Thoracic aorta (tissue), 2 donors: ENCODE results near the gene CYFIP2. TPM values are rescaled to one million over a fixed set of nuclear protein-coding genes. Genes with fewer than 3 reads are reported as not detected.
"Not testable (repeated sequence)": the region's sequence is repeated elsewhere in the genome, so short reads cannot be mapped to it uniquely, and the experiment has no call there.

Source experiments
- ATAC-seq: fragments of 150-250 bp; one replicate; pipeline ENCODE4 v1.8.0; 2017; ENCODE audit warnings: low read depth; ENCODE audit not compliant: insufficient number of reproducible peaks, low FRiP score
- DNase-seq: peaks from one replicate; pipeline ENCODE4 v3.0.0-alpha.2; 2020; ENCODE audit warnings: low spot score
- H3K27ac ChIP-seq, 2 donors: fragments of 200-600 bp; sonication (generic); 1 replicate in 1 of 2; 2 replicates in 1 of 2; pipeline ENCODE4 v1.5.1; 2016; ENCODE audit warnings: mild to moderate bottlenecking in 2 of 2, moderate library complexity in 2 of 2
- H3K27me3 ChIP-seq: fragments of 200-600 bp; sonication (generic); replicated peaks from 2 replicates; pipeline ENCODE4 v1.6.0; 2016; ENCODE audit warnings: mild to moderate bottlenecking; ENCODE audit not compliant: insufficient read depth
- H3K36me3 ChIP-seq: fragments of 200-600 bp; sonication (generic); one replicate; pipeline ENCODE4 v1.5.1; 2016
- H3K4me1 ChIP-seq, 2 donors: fragments of 200-600 bp; sonication (generic); 1 replicate in 1 of 2; 2 replicates in 1 of 2; pipeline versions ENCODE4 v1.5.1 to v1.6.0; 2016; ENCODE audit warnings: low read depth in 2 of 2, mild to moderate bottlenecking in 1 of 2; ENCODE audit not compliant: control insufficient read depth in 1 of 2
- H3K4me3 ChIP-seq: fragments of 200-600 bp; sonication (generic); 2 replicates; pipeline ENCODE4 v1.5.1; 2016; ENCODE audit warnings: mild to moderate bottlenecking
- H3K9me3 ChIP-seq: fragments of 200-600 bp; sonication (generic); 2 replicates; pipeline ENCODE4 v1.5.1; 2016
- total RNA-seq, 2 donors: library from RNA; depleted of rRNA; stranded (reverse); fragments of >200 nt; gene quantifications; one replicate each; pipeline versions ENCODE4 v1.1.0 to v1.2.3, GENCODE V29; 2016
- TF ChIP-seq, protein P1 (sequence below): fragments of 200-600 bp; sonication (generic); IDR thresholded peaks from one replicate; pipeline ENCODE4 v1.5.1; 2019; ENCODE audit warnings: antibody characterized with exemption

The CYFIP2 gene
- total RNA-seq, 2 donors from 2014 or later: 60.0 to 192 TPM

DNA sequence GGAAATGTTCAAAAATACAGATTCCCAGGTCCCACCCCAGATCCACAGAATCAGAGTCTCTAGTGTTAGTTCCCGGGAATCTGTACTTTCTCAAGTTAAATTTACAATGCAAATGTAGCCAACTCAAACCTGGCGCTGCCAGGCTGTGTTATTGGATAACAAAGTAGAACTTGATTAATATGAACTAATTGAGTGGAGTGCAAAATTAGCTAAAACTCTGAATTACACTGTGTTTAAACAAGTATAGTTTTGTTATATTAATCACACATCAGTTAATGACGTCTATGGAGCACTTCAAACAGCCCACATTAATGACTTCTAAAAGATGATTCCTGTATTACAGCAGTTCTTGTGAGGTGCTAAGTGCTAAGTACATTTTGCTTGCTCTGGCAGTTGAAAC lies 32.4 kb upstream of the CYFIP2 start:
- Histone ChIP-seq H3K27me3 (no peaks in the 10 kb centered on the region), H3K36me3 (no peaks in the 10 kb centered on the region), H3K4me1 (no peaks in the 10 kb centered on the region), H3K9me3 (no peaks in the 10 kb centered on the region), H3K27ac (no peak overlapping the region), H3K4me3 (no peak overlapping the region)
- DNase-seq (no peak), ATAC-seq (no peak)
- TF ChIP-seq, protein P1, sequence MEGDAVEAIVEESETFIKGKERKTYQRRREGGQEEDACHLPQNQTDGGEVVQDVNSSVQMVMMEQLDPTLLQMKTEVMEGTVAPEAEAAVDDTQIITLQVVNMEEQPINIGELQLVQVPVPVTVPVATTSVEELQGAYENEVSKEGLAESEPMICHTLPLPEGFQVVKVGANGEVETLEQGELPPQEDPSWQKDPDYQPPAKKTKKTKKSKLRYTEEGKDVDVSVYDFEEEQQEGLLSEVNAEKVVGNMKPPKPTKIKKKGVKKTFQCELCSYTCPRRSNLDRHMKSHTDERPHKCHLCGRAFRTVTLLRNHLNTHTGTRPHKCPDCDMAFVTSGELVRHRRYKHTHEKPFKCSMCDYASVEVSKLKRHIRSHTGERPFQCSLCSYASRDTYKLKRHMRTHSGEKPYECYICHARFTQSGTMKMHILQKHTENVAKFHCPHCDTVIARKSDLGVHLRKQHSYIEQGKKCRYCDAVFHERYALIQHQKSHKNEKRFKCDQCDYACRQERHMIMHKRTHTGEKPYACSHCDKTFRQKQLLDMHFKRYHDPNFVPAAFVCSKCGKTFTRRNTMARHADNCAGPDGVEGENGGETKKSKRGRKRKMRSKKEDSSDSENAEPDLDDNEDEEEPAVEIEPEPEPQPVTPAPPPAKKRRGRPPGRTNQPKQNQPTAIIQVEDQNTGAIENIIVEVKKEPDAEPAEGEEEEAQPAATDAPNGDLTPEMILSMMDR: no peak

DNA sequence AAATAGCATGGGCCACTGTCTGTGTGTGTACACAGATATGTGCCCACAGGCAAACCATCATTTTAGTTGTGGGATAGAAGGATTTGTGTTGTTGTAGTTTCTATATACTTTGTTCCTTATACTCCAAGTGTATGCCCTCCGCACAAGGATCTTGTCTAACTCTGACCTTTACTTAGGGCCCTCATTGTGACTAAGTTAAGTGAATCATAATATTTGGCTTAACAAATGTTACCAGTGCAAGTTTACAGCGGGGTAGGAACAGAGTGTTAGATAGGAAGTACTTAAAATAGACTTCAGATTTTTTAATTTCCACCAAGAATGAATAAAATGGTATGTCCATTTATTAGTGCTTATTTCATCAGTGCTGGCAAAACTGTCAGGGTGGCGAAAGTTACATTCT lies 29.5 kb upstream of the CYFIP2 start:
- TF ChIP-seq, protein P1: no peak
- Histone ChIP-seq H3K4me3 (no peak overlapping the region), H3K9me3 (no peaks in the 10 kb centered on the region), H3K27me3 (no peaks in the 10 kb centered on the region), H3K27ac (no peak overlapping the region), H3K4me1 (no peaks in the 10 kb centered on the region), H3K36me3 (no peaks in the 10 kb centered on the region)
- DNase-seq (no peak), ATAC-seq (no peak)

DNA sequence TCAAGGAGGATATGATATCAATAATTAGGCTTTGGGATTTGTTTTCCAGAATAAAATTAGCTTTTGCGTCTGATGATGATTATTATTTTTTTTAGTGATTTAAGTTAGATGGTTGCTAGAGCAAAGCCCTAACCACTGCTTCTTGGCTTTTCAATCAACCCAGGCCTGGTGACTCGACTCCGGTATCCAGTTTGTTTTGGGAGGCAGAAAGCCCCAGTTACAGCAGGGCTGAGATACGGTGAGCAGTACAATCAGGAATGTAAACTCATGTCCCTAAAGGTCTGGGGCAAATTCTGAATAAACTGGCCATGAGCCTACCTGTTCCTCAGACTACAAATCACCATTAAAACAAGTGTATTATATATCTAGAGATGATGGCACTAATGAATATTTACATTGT lies 24.4 kb upstream of the CYFIP2 start:
- DNase-seq (no peak), ATAC-seq (no peak)
- no peaks in the 10 kb centered on the region for H3K27me3 ChIP-seq
- H3K36me3 ChIP-seq: no peaks in the 10 kb centered on the region
- no peaks in the 10 kb centered on the region for H3K9me3 ChIP-seq
- TF ChIP-seq, protein P1: no peak
- no peak overlapping the region for H3K27ac ChIP-seq
- no peak overlapping the region for H3K4me3 ChIP-seq
- no peaks in the 10 kb centered on the region for H3K4me1 ChIP-seq

DNA sequence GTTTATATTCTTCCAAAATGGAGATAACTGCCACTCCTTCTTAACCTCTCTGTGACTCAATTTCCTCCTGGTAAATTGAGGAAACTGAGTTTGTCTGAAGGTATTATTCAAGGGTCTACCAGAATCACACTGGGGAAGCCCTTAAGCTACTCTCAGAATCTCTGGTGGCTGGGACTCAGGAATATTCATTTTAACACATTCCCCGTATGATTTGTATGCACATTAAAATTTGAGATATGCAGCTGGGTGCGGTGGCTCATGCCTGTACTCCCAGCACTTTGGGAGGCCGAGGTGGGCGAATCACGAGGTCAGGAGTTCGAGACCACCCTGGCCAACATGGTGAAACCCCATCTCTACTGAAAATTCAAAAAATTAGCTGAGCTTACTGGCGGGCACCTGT lies 21.2 kb upstream of the CYFIP2 start:
- not testable (repeated sequence) for DNase-seq, H3K27ac ChIP-seq, H3K9me3 ChIP-seq, H3K27me3 ChIP-seq, ATAC-seq, H3K4me1 ChIP-seq, H3K4me3 ChIP-seq, H3K36me3 ChIP-seq

DNA sequence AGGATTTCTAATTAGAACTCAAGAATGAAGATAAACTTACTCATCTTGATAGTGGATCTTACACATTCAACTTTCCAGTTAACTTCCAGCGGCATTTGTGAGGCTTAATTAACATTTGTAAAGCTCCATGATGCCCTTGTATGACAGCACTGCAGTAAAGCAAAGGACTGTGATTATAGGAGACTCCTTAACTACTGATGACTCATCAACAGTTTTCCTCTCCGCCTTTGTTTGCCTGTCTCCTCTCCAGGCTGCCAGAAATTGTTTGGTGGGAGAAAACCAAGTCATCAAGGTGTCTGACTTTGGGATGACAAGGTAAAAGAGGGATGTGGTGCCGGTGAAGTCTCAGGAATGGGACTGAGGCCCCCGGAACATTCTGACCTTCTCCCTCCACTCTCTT lies 20.4 kb upstream of the CYFIP2 start:
- DNase-seq (no peak), ATAC-seq (no peak)
- TF ChIP-seq, protein P1: no peak
- Histone ChIP-seq H3K27me3 (no peaks in the 10 kb centered on the region), H3K9me3 (no peaks in the 10 kb centered on the region), H3K4me1 (no peaks in the 10 kb centered on the region), H3K36me3 (no peaks in the 10 kb centered on the region), H3K4me3 (no peak overlapping the region), H3K27ac (no peak overlapping the region)

DNA sequence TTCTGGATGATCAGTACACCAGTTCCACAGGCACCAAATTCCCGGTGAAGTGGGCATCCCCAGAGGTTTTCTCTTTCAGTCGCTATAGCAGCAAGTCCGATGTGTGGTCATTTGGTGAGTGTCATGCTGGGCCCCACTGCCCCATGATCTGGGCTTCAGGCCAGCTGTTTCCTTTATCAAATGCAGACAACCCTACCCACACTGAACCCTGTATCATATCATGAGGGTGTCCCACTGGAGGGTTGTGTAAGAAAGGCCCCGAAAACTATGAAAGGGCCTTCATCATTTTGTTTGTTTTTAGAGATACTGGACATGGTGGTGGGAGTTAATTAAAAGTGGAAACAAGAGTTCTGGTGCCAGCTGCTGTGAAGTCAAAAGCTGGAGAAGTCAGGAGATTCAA lies 20.0 kb upstream of the CYFIP2 start:
- ATAC-seq (no peak), DNase-seq (no peak)
- H3K27me3 ChIP-seq: no peaks in the 10 kb centered on the region
- no peak overlapping the region for H3K27ac ChIP-seq
- H3K4me1 ChIP-seq: no peaks in the 10 kb centered on the region
- no peak overlapping the region for H3K4me3 ChIP-seq
- TF ChIP-seq, protein P1: no peak
- no peaks in the 10 kb centered on the region for H3K9me3 ChIP-seq
- no peaks in the 10 kb centered on the region for H3K36me3 ChIP-seq
